H1 (cell line): ENCODE data around the gene GSTA2. TPM values are rescaled to one million over a fixed set of nuclear protein-coding genes. Genes with fewer than 3 reads are reported as not detected.

ENCODE experiments used
- GABPA ChIP-seq: IDR thresholded peaks from 2 replicates; pipeline ENCODE4 v1.6.1; 2011; ENCODE audit warnings: mild to moderate bottlenecking, low read length, moderate library complexity, borderline replicate concordance; ENCODE audit not compliant: insufficient read depth
- RFX5 ChIP-seq: IDR thresholded peaks from 2 replicates; pipeline ENCODE4 v1.6.1; 2011; ENCODE audit warnings: low read depth, low read length, improper control_type of control experiment, borderline replicate concordance
- TEAD4 ChIP-seq: IDR thresholded peaks from 2 replicates; pipeline ENCODE4 v1.6.1; 2012; ENCODE audit warnings: low read depth, low read length, inconsistent platforms, mixed read lengths
- polyA plus RNA-seq, 7 experiments: library from polyadenylated mRNA; depleted of rRNA in 3 of 7; stranded (reverse) in 5 of 7; unstranded in 2 of 7; fragments of >200 nt in 5 of 7; fragments of 200-250 nt in 2 of 7; gene quantifications; 1 replicate in 5 of 7; 2 replicates in 1 of 7; 4 replicates in 1 of 7; pipeline versions ENCODE4 v1.2.1 to v1.2.3, GENCODE V29; 2011 to 2013; ENCODE audit warnings: missing spikeins in 2 of 7, mixed read lengths in 2 of 7
- total RNA-seq: library from RNA; stranded (reverse); fragmentation: NEBNext Ultra II Directional; extraction: Animal tissue kit (Norgen Biotek cat#: 25700); gene quantifications from 2 replicates; pipeline ENCODE4 v1.2.1, GENCODE V29; 2021
- TF ChIP-seq, protein P1 (sequence below): fragments of 300-600 bp; sonication (generic); IDR thresholded peaks from 2 replicates; pipeline ENCODE4 v1.7.1; 2012; ENCODE audit warnings: low read length, moderate library complexity, mild to moderate bottlenecking, inconsistent platforms; ENCODE audit not compliant: insufficient replicate concordance

GSTA2 gene
- total and polyA plus RNA-seq, 2 of the 8 experiments (the other 6 are each of a cell fraction or from before 2014, with no cell fraction given) = 0.05 TPM; not detected in 1

DNA sequence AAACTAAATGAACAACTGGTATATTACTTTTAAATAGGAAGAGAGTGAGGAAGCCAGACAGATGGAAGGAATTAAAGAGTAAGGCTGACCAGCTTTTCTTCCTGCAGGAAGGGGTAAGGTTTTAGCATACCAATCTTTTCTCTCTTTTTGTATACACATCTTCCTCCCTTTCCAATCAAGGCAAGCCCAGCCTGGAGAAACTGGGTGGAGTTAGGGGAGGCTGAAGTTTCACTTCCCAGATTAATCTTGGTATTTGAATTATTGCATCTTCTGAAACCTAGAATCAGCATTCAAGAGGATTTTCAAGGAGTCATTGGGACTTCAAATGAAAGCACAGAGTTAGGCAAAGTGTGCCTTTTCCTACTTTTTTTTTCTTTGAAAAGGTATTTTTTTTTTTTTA is 59.2 kb downstream of the GSTA2 start (continued):
- TF ChIP-seq, protein P1, sequence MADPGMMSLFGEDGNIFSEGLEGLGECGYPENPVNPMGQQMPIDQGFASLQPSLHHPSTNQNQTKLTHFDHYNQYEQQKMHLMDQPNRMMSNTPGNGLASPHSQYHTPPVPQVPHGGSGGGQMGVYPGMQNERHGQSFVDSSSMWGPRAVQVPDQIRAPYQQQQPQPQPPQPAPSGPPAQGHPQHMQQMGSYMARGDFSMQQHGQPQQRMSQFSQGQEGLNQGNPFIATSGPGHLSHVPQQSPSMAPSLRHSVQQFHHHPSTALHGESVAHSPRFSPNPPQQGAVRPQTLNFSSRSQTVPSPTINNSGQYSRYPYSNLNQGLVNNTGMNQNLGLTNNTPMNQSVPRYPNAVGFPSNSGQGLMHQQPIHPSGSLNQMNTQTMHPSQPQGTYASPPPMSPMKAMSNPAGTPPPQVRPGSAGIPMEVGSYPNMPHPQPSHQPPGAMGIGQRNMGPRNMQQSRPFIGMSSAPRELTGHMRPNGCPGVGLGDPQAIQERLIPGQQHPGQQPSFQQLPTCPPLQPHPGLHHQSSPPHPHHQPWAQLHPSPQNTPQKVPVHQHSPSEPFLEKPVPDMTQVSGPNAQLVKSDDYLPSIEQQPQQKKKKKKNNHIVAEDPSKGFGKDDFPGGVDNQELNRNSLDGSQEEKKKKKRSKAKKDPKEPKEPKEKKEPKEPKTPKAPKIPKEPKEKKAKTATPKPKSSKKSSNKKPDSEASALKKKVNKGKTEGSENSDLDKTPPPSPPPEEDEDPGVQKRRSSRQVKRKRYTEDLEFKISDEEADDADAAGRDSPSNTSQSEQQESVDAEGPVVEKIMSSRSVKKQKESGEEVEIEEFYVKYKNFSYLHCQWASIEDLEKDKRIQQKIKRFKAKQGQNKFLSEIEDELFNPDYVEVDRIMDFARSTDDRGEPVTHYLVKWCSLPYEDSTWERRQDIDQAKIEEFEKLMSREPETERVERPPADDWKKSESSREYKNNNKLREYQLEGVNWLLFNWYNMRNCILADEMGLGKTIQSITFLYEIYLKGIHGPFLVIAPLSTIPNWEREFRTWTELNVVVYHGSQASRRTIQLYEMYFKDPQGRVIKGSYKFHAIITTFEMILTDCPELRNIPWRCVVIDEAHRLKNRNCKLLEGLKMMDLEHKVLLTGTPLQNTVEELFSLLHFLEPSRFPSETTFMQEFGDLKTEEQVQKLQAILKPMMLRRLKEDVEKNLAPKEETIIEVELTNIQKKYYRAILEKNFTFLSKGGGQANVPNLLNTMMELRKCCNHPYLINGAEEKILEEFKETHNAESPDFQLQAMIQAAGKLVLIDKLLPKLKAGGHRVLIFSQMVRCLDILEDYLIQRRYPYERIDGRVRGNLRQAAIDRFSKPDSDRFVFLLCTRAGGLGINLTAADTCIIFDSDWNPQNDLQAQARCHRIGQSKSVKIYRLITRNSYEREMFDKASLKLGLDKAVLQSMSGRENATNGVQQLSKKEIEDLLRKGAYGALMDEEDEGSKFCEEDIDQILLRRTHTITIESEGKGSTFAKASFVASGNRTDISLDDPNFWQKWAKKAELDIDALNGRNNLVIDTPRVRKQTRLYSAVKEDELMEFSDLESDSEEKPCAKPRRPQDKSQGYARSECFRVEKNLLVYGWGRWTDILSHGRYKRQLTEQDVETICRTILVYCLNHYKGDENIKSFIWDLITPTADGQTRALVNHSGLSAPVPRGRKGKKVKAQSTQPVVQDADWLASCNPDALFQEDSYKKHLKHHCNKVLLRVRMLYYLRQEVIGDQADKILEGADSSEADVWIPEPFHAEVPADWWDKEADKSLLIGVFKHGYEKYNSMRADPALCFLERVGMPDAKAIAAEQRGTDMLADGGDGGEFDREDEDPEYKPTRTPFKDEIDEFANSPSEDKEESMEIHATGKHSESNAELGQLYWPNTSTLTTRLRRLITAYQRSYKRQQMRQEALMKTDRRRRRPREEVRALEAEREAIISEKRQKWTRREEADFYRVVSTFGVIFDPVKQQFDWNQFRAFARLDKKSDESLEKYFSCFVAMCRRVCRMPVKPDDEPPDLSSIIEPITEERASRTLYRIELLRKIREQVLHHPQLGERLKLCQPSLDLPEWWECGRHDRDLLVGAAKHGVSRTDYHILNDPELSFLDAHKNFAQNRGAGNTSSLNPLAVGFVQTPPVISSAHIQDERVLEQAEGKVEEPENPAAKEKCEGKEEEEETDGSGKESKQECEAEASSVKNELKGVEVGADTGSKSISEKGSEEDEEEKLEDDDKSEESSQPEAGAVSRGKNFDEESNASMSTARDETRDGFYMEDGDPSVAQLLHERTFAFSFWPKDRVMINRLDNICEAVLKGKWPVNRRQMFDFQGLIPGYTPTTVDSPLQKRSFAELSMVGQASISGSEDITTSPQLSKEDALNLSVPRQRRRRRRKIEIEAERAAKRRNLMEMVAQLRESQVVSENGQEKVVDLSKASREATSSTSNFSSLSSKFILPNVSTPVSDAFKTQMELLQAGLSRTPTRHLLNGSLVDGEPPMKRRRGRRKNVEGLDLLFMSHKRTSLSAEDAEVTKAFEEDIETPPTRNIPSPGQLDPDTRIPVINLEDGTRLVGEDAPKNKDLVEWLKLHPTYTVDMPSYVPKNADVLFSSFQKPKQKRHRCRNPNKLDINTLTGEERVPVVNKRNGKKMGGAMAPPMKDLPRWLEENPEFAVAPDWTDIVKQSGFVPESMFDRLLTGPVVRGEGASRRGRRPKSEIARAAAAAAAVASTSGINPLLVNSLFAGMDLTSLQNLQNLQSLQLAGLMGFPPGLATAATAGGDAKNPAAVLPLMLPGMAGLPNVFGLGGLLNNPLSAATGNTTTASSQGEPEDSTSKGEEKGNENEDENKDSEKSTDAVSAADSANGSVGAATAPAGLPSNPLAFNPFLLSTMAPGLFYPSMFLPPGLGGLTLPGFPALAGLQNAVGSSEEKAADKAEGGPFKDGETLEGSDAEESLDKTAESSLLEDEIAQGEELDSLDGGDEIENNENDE = no peak
- TF ChIP-seq GABPA = no peak
- no peak for TF ChIP-seq TEAD4
- no peak for TF ChIP-seq RFX5
